GM21786 (cell line): Measurements from ENCODE around the gene ACSM6.
"Not testable (repeated sequence)": the region's sequence is repeated elsewhere in the genome, so short reads cannot be mapped to it uniquely, and the experiment has no call there.

Experiments
- ATAC-seq: cut with Tn5 transposase; IDR thresholded peaks from one replicate; pipeline ENCODE4 v1.9.1; 2021; ENCODE audit not compliant: unreplicated experiment

ACSM6 gene, protein sequence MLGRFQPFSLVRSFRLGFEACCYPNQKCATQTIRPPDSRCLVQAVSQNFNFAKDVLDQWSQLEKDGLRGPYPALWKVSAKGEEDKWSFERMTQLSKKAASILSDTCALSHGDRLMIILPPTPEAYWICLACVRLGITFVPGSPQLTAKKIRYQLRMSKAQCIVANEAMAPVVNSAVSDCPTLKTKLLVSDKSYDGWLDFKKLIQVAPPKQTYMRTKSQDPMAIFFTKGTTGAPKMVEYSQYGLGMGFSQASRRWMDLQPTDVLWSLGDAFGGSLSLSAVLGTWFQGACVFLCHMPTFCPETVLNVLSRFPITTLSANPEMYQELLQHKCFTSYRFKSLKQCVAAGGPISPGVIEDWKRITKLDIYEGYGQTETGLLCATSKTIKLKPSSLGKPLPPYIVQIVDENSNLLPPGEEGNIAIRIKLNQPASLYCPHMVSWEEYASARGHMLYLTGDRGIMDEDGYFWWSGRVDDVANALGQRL

DNA sequence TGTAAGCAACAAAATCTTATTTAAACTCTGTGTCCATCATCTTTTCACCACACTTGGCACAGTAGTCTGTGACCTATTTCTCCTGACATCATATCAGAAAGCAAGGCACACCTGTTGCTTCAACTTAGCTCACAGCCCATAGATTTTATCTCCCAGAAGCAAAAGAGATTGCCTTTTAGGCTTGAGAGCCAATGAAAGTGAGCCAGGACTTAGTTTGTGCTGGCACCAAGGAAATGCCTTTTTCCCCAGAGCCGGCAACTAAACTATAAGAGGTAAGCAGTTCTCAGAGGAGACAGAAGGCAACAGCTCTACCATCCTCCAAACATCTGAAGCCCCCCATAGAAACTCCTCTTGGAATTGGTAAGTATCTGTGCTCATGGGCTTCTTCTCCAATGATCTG is at the start of gene ACSM6:
ACSM6 (plus strand) TSS at position 295 of the 400 bp plus-strand sequence. CDS start 248 bp downstream, outside the sequence.
- ATAC-seq = no peak

DNA sequence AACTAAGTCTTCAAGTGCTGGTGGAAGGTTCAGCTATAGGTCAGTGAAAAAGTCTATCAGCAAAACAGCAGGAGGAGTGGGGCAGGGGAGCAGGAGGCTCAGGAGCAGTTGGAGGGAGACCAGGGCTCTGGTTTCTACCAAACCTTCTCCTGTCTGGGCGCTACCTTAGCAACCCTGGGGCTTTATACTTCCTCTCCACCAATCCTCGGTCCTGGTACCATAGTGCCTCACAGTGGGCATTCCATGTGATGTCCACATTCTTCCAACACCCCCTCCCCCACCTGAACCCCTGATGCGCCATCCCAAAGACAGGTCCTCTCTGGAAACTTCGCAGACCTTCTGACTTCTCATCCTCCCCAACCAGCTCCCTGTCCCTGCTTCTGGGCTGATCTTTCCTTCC is 25.3 kb upstream of the ACSM6 start:
- ATAC-seq = no peak

DNA sequence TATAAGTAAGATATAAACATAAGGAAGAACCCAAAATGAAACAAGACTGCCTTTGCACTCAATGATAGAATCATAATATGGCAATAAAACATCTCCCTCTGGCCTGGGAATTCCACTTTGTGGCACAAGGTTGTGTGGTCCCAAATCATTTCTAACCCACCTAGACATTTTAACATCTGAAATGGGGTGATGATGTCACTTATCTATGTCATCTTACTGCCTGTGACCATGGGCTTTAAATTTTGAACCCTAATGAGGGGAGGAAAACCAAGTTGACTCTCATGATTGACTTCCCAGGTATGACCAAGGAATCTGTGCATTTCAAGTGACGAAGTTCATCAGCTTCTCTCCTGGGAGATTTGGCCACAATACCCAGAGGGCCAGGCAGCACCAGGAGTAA is 24.5 kb upstream of the ACSM6 start:
- ATAC-seq = no peak

DNA sequence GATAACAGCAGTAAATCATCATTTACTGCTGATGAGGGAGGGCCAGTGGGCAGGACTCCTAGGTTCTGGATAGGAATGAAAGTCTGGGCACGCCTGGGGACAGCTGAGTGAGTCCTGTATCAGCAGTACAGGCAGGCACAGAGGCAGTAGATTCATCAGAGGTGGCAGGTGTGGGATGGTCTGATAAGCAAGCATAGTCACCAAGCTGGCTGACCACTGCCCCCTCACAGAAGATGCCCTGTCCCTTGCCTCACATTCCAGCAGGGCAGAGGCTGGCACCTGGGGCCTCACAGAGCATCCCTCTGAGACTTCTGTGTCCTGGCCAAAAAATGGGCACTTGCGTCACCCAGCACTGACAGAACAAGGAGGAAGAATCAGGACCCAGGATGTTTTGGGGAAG is 23.2 kb upstream of the ACSM6 start:
- no peak for ATAC-seq

- no peak for ATAC-seq
These were observed 22.7 kb upstream of the ACSM6 start for GRCh38 chr10:95171336-95171735.

DNA sequence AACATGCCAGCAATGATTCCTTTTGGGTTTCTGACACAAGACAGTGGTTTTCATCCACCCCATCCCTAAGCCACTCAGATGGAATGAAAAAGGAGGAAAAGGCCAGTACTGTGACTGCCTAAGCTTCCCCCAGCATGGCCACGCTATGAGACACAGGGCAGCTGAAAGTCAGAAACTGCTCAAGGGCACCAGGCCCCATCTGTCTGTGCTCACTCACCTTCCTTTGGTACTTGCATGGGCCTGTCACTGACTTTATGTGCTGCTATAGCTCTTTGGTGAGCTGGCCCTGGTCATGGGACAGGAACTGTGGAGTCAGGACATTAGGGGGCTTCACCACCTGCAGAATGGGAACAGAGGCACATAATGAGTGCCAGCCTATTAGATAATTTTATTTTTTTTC is 21.2 kb upstream of the ACSM6 start:
- no peak for ATAC-seq

- no peak for ATAC-seq
These were observed 17.9 kb upstream of the ACSM6 start for GRCh38 chr10:95176101-95176500.

GRCh38 chr10:95177429-95177828 is 16.6 kb upstream of the ACSM6 start:
- ATAC-seq = no peak

DNA sequence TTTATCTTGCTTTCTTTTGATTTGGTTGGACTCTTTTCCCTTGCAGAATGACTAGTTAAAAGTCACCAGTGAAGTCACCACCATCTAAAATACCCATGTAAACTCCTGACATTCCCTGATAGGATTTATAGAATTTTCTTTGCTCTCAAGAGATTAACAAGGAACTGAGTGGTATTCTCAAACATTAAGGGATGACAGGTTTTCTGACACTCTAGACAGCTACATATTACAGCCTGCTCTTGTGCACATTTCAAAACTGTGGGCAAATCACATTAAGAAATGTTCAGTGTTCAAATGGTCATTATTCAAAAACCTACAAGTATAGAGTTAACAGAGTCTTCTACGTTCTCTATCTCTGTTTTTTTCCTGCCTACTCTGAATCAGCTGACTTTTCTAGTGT is 15.8 kb upstream of the ACSM6 start:
- ATAC-seq = no peak

GRCh38 chr10:95178797-95179196 is 15.2 kb upstream of the ACSM6 start:
- no peak for ATAC-seq

DNA sequence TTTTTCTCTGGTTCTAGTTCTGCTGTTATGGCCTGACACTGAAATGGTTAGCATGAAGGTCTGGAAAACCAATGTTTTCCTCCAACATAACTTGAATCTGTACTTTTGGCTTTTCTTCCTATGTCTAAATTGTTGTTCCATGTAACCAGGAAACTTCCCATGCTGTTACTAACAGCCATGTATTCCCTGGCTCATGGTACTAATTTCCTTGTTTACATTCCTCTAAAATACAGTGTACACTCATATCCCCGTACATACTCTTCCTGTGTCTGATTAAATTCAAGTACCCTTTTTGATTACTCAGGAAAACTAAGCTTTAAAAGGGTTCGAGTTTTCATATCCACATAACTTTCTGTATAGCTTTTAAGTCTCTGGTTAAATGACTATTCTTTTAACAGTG is 12.3 kb upstream of the ACSM6 start:
- ATAC-seq = no peak

- peak; percentile 91 for ATAC-seq
These were observed 10.5 kb upstream of the ACSM6 start for GRCh38 chr10:95183271-95184230.

GRCh38 chr10:95187617-95188016 is 6.4 kb upstream of the ACSM6 start:
- ATAC-seq = no peak

DNA sequence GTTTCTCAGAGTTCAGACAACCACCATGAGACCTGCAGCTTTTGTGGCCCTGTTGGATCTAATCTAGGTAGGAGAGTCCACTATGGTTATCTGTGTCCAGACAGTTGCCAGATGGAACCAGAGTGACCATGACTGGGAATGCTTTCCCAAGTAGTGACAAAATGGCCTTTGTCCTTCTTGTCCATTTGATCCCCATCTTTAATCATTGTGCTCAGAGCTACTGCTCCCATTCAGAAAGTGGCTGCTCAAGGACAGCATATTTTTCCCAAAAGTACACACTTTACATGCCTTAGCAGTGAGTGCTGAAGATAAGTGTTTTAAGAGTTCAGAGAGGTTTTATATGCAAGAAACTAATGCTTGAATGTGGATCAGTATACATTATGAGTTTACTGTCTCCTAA is 5.4 kb upstream of the ACSM6 start:
- no peak for ATAC-seq

DNA sequence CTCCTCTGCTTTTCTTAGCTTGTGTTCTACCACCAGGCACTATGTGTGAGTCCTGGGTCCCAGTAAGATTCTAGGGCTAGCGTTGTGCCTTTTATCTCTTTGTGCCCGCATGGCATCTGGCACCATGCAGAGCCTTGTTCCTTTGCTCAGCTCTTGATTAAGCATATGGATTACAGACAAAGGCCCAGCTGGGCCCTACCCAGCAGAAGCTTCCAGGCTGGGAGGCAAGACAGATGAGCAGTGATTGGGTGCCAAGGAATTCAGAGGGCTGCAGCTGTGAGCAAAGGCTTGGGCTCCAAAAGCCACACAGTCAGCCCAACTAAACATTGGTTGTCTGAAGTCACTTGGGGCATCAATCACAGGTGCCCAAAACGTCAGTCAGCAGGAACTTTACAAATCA is 2.0 kb downstream of the ACSM6 start:
- no peak for ATAC-seq

GRCh38 chr10:95201736-95202135 is 7.7 kb downstream of the ACSM6 start:
- ATAC-seq = no peak

DNA sequence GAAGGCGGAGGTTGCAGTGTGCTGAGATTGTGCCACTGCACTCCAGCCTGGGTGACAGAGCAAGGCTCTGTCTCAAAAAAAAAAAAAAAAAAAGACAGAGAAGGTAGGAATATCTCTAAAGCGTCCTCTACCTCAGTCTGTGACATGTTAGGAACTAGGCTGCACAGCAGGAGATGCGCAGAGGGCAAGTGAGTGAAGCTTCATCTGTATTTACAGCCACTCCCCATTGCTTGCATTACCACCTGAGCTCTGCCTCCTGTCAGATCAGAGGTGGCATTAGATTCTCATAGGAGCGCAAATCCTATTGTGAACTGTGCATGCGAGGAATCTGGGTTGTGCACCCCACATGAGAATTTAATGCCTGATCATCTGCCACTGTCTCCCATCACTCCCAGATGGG is 8.8 kb downstream of the ACSM6 start:
- ATAC-seq = not testable (repeated sequence)

DNA sequence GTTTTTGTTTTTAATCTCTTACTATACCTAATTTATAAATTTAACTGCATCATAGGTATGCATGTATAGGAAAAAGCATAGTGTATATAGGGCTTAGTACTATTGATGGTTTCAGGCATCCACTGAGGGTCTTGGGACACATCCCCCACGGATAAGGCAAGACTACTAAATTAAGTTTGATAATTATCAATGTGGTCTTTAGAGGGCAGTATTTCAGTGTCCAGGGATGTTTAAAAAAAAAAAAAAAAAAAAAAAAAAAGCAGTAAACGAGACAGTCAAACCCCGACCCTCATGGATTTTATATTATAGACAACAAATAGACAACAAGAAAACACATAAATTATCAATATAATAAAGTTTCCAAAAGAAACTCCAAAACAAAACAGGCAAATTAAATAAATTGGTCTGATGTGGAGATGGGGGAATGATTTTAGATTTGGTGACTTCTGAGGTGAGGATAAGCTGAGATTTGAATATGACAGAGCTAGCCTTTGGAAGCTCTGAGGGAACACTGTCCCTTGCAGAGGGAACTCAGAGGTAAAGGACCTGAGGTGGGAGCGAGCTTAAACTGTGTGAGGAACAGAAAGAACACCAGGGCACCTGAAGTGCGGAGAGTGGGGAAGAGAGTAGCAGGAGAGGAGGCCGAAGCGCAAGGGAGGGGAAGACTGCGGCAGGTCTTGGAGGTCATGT is 14.8 kb downstream of the ACSM6 start:
- no peak for ATAC-seq

- no peak for ATAC-seq
These were observed 15.6 kb downstream of the ACSM6 start for GRCh38 chr10:95209509-95210127.

GRCh38 chr10:95211606-95212279 is 17.7 kb downstream of the ACSM6 start:
- no peak for ATAC-seq
